ENCODE data around the gene SMARCD2.

Gene SMARCD2

DNA sequence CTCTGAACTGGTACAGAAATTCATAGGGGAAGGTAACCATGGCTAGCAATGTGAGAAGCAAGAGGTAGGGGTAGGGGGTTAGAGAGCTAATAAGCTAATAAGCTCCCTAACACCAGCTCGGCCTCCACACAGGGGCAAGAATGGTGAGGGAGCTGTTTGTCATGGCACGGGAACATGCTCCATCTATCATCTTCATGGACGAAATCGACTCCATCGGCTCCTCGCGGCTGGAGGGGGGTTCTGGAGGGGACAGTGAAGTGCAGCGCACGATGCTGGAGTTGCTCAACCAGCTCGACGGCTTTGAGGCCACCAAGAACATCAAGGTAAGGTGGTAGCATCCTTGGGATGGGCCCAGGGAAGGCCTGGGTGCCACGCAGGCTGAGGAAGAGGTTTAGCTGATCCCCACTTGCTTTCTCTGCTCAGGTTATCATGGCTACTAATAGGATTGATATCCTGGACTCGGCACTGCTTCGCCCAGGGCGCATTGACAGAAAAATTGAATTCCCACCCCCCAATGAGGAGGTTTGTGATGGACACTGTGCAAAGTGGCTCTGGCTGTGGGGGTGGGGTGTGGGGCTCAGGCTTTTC lies 11.5 kb downstream of the SMARCD2 start:
- no peak for DNase-seq

DNA sequence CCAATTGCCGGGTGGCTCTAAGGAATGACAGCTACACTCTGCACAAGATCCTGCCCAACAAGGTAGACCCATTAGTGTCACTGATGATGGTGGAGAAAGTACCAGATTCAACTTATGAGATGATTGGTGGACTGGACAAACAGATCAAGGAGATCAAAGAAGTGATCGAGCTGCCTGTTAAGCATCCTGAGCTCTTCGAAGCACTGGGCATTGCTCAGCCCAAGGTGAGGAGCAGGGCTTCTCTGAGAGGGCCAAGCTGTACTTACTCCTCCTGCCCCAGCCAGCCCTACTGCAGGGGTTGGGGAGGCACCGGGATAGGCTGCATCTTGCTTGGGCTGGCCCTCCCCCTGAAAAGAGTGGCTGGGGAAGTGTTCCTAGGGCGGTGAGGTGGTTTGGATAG lies 12.2 kb downstream of the SMARCD2 start:
- DNase-seq = no peak

DNA sequence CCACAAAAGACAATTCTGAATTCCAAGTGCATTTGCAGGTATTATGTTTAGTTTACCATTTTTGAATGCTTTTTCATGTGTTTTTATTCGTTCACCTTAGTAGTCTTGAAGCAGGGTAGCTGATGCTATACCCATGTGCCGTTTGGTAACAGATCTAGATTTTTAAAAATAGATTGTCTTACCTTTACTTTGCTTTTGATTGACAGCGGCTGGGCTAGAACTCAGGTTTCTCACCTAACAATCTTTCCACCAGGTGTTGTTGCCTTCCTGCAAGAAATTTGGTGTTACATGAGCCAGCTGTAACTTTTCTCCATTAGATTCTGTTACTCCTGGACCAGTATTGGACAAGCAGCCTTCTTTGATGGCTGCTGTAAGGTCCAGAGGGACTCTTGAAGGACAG lies 13.5 kb downstream of the SMARCD2 start:
- no peak for DNase-seq

DNA sequence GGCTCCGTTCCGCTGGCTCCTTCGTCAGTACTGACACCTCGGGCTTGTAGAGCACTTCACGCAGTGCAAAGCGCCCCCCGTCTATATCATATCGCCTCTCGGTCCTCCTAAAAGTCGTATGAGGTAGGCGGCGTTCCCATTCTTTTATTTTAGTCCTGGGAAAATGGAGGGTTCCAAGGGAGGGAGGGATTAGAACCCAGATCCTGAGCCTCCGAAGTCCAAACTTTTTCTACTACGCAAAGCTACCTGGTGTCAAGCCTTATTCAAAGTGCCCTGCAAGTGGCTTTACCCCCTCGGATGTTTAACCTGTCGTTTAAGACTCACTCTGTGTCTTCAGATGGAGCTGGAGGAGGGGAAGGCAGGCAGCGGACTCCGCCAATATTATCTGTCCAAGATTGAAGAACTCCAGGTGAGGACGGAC lies 14.7 kb downstream of the SMARCD2 start:
- no peak for DNase-seq

DNA sequence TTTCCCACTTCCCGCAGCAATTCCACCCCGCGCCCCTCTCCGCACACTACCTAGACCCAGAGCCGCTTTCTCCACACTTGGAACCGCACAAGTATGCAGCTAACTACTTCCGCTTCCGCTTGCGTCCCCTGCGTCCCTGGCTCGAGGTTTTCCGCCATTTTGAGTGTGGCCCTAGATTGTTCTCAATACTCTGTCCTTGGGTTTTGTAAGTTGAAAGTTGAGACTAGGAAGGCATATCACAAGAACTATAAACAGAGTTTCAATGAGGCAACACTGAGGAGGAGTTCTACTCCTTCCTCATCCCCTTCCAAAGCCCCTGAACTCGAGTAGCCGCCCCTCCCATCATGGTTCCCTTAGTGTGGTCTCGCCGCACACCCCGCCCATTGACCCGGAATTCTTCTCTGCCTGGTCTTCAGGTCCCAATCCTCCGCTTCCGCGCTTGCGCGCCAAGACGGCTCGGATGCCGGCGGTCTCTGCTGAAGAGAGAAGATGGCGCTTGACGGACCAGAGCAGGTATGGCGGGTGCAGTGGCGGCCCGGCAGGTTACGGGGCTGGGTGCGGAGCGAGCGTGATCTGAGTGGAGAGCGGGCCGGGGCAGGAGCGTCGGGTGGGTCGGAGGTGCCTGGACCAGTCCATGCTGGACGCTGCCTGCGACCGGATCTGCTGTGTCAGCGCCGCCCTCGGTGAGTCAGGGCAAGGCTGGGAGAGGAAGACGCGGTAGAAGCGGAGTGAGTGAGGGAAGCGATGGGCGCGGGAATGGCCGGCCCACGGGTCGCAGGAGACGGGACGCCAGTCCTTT lies 15.3 kb downstream of the SMARCD2 start, which contains the start of the genes FTSJ3 and PSMC5:
TSS of gene FTSJ3 (minus strand) at position 662 of the 799 bp plus-strand sequence. CDS start 761 bp downstream, outside the sequence.
TSS of gene PSMC5 (plus strand) at position 430 of the 799 bp plus-strand sequence. CDS start at position 490, 60 bp downstream.
- peak; percentile 96 for DNase-seq

DNA sequence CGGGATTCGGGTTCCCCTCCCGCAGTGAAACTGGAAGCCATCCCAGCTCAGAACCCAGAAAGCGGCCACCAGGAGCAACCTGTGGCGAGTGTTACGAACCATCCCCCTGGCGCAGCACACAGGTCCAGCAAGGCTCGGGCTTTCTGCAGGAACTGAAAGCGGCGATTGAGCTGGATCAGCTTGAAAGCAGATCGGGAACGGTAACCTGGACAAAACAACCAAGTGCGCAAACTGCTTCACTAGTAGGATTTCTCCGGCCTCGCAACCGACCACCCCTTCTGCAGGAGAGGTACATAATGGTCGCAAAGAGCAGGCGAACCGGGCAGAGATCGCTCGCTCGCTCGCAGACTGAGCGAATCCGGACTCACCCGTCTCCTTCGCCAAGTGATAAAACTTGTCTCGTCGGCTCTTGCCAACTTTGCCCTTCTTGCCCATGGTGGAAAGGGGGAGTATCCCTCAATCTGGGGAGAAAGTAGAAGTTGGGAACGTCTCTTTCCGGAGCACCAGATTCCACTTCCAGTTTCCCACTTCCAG lies 15.9 kb downstream of the SMARCD2 start:
- DNase-seq = no peak

DNA sequence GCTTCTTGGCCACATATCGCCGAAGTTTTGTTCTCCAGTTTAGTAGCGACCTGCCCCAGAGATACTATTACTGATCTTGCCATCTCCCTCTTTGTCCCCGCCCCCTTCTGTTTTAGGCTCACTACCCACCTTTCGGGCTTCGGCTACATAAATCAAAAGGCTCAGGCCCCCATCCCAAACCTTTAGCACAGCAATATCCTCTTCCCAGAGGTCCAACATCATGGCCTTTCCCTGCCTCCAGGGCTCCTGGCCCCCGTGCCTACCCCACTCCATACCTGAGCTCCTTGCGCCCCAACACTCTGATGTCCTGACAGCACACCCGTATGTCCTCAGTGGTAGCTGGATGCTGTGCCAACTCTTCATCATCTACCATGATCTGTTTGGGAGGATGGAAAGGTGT lies 18.1 kb downstream of the SMARCD2 start:
- no peak for DNase-seq

- no peak for DNase-seq
Observed at GRCh38 chr17:63823659-63824331, 18.7 kb downstream of the SMARCD2 start.

DNA sequence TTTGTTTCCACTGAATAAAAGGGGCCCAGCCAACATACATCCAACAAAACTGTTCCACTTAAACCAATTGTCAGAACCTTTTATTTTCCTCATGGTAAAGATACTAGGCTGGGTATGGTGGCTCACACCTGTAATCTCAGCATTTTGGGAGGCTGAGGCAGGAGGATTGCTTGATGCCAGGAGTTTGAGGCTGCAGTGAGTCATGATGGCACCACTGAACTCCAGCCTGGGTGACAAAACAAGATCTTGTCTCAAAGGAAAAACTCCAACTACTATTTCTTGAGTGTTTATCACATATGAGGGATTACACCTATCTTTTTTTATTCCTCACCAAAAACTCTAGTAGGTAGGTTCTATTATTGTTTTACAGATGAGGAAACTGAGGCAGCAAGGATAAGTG lies 19.9 kb downstream of the SMARCD2 start:
- no peak for DNase-seq

DNA sequence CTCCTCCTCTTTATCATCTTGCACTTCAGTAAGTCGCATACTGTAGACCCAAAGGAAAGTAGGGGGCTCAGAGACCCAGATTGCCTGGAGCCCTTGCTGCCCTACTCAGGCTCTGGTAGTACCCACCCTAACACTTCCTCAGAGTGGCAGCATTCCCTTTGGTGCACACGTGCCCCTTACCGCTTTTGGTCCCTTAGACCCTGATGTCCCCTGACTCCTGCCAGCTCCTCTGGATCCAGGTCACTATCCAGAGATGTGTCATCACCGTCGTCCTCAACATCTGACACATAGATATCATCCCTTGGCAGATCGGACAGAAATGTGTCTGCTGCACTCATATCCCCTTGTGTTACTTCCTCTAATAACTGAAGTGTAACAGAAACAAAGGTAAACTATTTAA lies 20.7 kb downstream of the SMARCD2 start:
- DNase-seq = no peak

DNA sequence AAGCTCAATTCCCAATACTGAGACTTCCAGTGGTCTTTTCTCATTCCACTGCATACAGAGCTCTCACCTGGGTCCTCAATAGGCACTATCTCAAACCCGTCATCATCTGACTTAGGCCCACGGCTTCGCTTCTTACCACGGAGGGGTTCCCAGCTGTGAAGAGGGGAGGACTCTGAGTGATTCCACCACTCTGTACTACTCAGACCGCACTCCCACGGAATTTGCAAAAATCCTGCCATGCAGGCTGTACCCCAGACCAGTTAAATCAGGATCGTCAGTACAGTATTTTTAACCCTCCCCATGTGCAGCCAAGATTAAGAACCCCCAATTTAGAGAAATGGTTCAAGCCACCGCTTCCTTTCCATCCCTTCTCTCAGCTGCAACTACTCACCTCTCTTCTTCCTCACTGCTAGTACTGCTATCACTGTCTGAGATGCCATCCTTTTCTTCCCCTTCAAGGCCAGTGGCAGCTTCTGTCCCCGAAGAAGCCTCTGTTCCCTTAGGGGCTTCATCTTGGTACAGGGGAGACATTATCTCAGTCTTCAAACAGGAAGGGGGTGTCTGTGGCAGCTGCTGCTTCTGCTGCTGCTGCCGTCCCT lies 21.4 kb downstream of the SMARCD2 start:
- DNase-seq = no peak

DNA sequence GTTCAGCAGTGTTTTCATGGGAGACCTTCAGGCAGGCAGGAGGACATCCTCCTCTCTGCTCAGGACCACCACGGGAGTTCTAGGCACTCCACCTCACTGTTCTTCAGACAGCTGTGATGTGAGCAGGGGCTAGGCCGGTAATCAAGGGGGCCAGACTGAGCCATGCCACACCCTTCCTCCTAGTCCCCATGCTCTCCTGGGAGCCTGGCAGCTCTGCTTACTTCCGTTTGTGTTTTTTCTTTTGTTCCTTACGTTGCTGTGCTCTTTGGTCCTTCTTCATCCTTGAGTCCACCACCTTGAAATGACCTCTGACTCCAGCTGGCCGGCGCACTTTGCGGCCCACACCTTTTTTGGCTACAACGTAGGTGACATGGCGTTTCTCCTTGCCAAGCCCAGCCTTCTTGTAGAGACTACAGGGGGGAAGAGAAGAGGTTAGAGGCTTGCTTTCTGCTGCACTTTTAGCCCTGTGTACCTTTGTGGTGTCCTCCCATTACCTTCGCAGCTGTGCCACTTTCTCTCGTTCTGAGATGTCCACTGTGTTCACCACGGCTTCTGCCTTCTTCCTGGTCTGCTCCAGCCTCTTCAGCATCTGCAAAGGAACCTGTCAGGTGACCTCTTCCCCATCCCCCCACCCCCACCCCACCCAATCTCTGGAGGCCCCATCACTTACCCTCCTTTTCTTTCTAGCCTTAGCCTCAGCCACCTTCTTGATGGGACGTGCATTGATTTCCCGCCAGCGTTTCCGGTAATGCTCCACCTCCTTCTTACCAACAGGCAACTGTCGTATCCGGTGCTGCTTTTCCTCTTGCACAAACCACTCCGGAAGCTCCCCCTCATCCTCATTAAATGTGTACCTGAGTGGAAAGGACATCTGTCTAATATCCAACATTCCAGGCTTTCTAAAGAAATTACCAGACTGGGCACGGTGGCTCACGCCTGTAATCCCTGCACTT lies 22.6 kb downstream of the SMARCD2 start:
- DNase-seq = peak; percentile 28

- no peak for DNase-seq
Observed at GRCh38 chr17:63819131-63819530, 23.4 kb downstream of the SMARCD2 start.

DNA sequence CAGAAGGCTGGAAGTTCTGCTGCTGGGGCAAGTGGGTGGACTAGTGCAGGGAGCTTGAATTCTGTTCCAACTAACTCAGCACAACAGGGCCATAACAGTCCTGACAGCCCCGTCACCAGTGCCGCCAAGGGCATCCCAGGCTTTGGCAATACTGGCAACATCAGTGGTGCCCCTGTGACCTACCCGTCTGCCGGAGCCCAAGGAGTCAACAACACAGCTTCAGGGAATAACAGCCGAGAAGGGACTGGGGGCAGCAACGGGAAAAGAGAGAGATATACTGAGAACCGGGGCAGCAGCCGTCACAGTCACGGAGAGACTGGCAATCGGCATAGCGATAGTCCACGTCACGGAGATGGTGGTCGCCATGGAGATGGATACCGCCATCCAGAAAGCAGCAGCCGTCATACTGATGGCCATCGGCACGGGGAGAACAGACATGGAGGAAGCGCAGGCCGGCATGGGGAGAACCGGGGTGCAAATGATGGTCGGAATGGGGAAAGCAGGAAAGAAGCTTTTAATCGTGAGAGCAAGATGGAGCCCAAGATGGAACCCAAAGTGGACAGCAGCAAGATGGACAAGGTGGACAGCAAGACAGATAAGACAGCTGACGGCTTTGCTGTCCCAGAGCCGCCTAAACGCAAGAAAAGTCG lies 24.6 kb downstream of the SMARCD2 start:
- no peak for DNase-seq

DNA sequence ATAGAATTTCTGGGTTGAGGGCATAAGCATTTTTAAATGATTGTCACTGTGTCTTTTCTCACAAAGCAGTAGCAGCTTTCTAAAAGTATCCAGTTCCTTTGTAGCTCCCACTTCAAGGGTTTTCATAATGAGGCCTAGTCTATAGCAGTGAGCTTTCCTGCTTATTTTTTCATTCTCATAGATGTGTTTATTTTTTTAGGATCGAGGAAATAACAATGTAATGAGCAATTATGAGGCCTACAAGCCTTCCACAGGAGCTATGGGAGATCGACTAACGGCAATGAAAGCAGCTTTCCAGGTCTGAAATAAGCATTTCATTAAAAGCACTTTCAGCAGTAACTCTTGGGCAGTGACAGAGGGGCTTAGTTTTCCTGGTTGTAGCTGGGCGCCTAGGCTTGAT lies 25.8 kb downstream of the SMARCD2 start:
- no peak for DNase-seq

- no peak for DNase-seq
Observed at GRCh38 chr17:63816123-63816522, 26.4 kb downstream of the SMARCD2 start.

- DNase-seq = no peak
Observed at GRCh38 chr17:63809970-63810369, 32.5 kb downstream of the SMARCD2 start.

DNA sequence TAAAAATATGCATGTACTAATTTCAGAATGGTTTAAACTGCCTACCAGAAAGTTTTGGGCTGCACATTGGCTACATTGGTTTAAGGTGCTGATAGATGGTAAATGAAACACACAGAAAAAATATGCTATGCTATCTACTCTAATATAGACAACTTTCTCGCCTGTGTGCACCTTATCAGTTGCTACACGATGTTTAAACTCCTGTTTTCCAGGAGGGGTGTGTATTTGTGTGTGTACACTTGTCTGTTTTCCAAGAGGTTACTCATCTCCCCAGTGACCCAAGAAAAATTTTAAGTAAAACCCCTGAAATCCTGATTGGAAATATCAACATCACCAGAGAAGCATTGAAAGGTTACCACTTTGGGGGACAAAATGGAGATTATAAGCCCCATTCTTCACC lies 36.9 kb downstream of the SMARCD2 start:
- DNase-seq = no peak

GRCh38 chr17:63804328-63804727 lies 38.2 kb downstream of the SMARCD2 start:
- DNase-seq = no peak

GRCh38 chr17:63800783-63801182 lies 41.7 kb downstream of the SMARCD2 start:
- DNase-seq = no peak

DNA sequence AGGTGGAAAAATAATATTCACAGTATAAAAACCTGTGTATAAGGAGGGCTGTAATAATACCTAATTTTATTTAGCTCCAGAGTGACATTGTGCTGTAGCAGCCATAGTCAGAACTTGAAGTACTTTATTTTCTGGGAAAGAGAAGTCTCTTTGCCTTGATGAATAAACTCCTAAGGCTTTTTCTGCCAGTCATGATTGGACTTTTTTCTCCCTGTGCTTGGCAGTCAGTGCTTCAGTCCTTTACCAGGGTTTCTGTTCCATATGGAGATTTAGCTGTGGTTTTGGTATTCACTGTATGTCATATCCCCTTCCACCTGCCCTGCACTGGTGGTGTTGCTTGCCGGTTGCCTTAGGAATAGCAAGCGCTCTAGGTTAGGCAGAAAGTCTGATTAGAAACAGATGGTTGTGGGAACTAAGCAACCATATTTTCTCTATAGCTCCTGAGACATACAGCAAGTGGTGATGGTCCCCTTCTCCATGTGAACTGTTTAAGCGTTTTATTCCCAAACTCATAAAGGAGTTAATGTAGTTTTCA lies 43.8 kb downstream of the SMARCD2 start:
- no peak for DNase-seq

Measured in CD4-positive, alpha-beta T cell treated with Interleukin-17A for 1 hour (primary cell).